ENCODE results near the gene RNF43.

The RNF43 gene

DNA sequence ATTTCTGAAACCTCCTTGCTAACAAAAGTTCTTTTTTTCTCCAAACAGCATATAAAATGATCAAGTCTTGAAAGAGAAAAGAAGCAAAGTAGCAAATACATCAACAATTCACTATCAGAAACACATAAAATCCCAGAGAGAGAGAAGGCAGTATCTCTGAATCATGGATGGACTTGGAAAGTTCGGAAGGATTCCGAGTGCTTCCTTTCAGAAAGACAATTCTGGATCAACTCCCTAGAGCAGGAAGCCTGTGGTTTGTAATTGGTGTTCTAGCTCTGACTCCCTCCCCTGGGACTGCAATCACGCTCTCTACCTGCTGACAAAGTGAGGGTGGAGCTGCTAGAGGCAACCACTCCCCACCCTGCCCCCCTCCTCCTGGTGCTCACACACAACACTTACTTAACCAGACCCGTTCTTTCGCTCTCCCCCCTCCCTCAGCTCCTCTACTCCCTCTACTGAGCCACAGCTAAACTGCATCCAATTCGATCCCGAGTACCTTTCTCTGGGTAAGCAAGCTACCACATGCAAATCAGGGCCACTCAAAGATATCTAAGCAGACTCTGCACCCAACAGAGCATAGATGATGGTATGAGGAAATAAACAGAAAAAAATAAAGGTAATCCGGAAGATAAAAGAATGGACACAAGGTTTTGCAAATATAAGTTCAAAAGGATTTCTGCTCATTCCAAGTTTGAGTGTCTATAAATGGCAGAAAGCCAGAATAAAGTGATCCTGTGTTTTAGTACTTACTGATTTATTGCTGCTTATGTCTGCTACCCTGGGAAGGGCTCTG, at the start of gene RNF43:
Gene RNF43, minus strand, starts transcription at position 235 of the 793 bp plus-strand sequence. CDS start 1,957 bp downstream, outside the sequence.
- peak; percentile 88 for DNase-seq

DNA sequence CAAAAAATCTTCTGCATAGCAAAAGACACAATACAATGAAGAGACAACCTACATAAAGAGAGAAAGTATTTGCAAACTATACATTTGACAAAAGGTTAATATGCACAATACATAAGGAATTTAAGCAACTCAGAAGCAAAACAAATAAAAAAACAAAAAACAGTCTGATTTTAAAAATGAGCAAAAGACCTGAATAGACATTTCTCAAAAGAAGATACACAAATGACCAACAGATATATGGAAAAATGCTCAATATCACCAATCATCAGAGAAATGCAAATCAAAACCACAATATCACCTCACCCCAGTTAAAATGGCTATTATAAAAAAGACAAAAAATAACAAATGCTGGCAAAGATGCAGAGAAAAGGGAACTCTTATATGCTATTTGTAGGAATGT, 38.2 kb upstream of the RNF43 start:
- no peak for DNase-seq

DNA sequence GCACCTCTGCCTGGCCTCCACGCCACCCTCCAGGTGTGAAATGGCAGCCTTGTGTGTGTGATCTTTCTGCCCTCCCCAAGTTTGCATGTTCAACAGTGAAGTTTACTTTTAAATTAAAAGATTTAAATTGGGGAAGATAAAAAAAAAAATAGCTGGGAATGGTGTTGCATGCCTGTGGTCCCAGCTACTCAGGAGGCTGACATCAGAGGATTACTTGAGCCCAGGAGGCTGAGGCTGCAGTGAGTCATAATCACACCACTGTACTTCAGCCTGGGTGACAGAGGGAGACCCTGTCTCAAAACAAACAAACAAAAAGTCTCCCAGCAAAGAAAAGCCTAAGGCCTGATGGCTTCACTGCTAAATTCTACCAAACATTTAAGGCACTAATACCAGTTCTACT, 35.4 kb upstream of the RNF43 start:
- no peak for DNase-seq

DNA sequence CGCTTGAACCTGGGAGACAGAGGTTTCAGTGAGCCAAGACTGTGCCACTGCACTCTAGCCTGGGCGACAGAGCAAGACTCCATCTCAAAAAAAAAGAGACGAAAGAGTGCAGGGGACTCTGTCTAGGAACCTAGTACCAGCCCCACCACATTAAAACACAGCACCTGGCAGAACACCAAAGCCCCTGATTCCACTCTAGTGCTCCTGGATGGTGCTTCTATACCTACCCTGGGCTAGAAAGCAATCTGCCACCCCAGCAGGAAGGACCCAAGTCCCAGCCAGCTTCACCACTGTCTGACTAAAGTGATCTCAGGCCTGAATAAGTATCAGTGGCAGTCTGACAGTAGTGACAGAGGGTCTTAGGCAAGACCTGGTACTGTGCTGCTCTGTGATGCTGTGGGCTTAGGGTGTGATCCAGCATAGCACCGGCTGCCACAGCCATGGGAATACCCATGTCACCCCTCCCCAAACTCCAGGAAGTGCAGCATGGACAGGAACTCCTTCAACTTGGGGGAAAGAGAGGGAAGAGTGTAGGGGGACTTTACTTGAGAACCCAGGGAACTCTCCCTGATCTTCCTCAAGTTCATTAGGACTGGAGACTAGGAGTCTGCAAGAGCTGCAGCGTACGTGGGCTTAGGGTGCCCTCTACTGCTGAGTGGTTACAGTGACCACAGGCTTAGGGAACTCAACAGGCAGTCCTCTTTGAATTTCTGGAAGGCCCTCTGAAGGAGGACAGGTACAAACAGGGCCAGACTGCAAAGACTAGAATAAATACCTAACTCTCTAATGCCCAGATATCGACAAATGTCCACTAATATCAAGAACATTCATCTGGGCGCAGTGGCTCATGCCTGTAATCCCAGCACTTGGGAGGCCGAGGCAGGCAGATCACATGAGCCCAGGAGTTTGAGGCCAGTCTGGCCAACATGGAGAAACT, 30.0 kb upstream of the RNF43 start:
- peak; percentile 15 for DNase-seq

DNA sequence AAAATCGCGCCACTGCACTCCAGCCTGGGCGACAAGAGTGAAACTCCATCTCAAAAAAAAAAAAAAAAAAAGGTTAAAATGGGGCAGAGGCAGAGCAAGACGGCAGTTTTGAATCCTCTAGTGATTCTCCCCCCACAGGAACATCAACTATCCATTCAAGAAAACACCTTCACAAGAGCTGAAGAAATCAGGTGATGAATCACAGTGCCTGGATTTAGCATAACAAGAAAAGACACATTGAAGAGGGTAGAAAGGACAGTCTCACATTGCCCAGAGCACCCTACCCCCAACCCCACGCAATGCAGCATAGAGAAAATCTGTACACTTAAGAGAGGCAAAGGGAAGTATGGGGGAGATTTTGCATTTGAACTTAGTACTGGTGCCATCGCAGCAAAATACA, 28.8 kb upstream of the RNF43 start:
- DNase-seq: no peak

DNA sequence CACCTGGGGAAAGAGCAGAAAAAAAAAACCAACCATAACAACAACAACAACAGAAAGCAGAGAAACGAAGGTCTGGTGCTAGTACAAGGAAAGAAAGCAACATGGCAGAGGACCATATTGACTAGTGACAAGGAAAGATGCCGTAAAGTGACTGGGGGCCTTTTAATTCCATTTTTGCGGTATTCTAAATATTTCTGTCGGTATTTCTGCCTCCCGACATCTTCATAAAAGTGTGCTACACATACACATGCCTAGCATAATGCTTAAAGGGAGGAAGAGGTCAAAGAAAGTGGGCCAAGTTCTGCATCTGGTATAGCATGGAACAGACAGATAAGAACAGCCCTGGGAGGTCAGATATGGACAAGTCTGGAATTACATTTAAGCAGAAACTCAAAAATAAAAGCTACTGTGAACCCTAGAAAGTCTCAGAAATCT, 19.5 kb upstream of the RNF43 start:
- no peak for DNase-seq

DNA sequence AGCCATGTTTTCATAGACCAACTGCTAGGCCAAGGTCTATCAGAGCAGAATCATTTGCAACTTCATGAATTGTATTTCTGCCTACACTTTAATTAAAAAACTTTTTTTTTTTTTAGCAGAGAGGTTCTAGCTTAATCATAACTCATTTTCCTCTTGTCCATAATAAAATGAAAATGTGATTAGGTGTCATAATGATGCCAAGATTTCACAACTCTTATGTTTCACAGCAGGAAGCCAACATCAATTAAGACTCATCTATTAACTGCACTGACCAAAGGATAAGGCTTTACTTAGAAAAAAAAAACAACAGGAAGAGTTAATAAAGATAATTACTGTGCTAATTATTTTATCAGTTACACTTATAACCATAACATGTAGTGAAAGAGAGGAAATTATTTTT, 18.9 kb upstream of the RNF43 start:
- no peak for DNase-seq

DNA sequence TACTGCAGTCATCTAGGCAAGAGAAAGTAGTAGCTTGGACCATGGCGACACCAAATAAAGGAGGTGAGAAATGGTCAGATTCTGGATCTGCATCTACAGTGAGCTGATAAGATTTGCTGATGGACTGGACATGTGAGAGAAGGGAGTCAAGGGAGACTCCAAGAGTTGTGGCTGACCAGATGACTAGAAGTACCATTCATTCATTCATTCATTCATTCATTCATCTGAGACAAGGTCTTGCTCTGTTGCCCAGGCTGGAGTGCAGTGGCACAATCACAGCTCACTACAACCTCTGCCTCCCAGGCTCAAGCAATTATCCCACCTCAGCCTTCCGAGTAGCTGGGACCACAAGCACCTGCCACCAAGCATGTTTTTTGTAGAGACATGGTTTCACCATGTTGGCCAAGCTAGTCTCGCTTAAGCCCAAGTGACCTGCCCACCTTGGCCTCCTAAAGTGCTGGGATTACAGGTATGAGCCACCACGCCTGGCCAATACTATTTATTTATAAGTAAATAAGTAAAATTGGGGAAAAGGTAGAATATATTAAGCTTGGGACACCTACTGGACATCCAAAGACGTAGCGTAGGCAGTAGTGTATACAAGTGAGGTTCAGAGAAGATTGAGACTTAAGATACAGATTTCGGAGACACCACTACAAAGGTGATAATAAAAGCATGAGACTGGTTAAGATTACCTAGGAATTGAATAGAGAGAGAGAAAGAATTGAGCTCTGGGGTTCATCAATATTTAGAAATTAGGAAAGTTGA, 15.7 kb upstream of the RNF43 start:
- no peak for DNase-seq

DNA sequence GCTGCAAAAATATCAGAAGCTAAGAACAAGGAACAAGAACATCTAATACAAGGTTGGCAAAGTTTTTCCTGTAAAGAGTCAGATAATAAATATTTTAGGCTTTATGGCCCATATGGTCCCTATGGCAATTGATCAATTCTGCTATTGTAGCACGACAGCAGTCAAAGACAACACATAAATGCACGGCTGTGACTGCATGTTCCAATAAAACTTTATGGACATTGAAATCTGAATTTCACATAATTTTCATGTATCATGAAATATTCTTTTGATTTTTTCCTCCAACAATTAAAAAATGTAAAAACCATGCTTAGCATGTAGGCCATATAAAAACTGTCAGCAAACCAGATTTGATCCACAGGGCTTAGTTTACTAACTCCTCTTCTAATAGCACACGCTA, 10.5 kb upstream of the RNF43 start:
- no peak for DNase-seq

DNA sequence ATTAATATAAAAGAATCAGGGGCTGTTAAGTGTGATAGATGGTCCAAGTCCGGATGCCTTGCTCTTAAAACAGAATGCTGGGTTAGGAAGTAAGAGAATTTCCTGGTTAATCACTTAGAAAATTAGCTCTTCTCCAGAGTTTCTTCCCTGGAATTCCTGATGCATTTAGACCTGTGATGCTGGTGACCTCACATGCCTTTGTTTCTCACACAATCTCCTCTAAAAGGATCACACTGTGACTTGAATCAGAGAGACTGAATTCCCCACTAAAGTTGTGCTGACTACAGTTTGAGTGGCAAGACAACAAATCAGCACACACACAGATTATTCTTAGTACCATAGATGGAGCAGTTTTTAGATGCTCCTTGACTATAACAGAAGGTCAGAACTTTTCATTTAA, 4.4 kb upstream of the RNF43 start:
- DNase-seq: no peak

DNA sequence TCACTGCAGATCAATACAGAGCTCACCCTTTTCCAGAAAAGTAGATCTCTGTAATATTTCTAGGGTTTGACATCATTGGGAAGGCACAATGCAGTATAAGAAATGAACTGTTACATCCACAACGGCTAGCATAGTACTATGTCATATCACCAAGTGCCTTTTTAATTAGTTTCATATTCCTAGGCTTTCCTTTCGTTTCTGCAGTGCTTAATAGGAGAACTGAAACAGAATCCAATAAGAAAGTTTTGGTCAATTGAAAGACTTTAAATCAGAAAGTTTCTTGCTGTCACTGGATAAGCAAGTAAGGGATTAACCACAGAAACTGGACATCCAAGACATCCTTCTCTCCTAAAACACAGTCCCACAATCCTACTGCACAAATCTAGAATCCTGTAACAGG, 3.5 kb upstream of the RNF43 start:
- DNase-seq: no peak

DNA sequence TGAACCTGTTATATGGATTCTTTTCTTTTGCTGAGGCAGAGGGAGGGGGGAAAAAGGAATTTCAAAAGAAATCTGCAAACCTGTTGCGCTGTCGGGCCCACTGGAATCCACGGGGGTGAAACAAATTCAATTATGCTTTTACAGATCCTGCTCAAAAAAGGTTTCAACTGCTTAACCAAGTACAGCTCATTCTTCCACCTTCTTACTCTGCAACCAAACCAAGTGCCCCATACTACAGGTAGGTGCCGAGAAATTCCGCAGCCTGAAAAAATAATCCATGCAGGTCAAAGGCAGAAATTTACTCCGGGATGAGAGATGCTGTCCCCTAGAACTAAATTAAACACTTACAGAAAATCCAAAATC, 416 bp downstream of the RNF43 start:
- no peak for DNase-seq

DNA sequence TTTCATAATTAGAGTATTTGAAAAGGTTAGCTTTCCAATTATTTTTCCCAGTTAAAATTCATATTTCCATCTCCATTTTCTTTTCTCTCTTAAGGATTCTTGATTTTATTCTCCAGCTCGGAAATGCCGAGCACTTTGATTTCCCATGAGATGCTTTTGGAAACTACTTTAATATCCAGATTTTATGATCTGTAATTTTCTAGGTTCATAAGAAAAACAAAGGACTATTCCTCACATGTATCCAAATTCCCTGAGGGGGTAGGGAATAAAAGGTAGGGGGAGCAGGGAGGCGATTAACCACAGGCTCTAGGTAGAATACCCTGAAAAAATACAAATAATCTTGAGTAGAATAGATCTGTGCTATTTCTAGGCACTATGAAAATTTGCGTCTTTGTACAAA, 938 bp downstream of the RNF43 start:
- no peak for DNase-seq

DNA sequence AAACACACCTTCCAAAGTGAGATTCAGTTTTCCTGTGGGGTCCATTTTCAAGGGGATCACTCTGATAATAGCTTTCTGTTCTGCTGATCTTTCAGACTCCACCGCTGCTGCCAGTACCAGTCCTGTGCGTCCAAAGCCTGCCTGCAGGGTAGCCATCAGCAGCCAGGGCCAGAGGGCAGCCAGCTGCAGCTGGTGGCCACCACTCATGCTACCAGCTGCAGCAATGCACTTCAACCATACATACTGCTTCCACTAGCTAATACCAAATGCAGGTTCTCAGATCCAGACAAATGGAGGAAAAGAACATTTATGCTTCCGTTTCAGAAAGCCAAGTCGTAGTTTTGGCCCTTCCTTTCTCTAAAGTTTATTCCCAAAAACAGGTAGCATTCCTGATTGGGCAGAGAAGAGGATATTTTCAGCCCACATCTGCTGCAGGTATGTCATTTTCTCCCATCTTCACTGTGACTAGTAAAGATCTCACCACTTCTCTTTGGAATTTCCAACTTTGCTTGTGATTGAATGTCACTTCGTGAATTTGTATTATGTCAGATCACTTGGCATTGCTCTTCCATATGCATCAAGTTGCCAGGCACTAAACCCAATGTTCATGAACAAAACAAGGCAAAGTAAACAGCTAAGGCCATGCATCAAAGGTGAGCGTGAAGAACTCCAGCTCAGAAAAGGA, 1.8 kb downstream of the RNF43 start:
- DNase-seq: peak; percentile 22

DNA sequence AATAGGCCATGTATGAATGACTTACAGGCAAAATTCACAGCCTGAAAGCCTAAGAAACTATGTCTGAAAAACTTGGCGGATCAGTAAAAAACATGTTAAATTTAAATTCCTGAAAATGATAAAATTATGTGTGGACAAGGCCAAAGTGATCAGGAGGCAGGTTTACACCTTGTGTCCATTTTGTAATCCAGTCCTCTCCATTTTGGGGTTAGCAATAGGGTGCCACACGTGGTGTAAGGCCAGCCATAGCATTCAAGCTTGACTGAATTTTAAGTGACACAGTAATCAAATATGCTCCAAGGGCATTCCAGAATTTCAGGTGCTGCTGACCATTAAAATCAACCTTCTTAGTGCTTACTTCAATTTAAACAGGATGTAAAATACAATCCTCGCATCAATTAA, 2.7 kb downstream of the RNF43 start:
- DNase-seq: peak; percentile 23

DNA sequence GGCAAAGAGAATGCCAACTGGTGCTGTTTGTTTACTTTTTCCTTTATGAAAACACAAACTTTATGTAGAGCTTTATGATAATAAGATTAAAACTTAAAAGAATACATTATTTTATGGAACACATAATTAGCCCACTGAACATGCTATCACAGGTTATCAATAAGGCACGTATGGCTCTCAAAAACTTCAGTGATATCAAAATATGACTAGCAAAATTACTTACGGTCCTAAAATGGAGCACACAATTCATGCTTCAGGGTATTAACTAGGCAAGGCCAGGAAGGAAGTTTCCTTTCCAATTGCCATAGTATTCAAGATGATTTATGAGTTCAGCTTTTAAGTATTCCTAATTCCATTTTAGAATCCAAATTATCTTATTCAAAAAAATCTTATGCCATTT, 3.6 kb downstream of the RNF43 start:
- no peak for DNase-seq

DNA sequence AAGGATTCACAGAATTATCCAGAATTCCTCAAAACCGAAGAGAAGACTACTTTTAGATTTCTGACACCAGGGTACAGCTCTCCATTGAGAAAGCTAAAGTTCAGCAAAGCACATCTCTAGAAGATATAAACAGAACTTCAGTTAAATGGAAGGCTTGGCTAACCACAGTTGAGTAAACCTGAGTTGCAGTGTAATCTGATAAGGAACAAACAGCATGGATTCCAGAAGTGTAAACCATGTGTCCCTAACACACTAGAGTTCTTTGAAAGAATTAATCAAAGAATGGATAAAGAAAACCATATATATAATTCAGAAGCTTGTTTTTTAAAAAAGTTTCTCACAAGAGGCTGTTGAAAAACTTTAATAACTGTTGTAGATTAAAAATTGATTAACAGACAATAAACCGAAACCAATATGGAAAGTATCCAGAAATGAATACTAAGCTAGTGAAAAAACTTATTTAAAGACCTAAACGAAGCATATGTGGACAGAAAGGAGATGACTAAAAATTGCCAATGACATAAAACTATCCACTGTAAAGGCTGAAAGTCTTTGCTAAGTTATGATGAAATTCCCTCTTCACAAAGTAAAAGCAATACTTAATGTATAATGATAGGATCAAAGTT, 4.3 kb downstream of the RNF43 start:
- peak; percentile 17 for DNase-seq

DNA sequence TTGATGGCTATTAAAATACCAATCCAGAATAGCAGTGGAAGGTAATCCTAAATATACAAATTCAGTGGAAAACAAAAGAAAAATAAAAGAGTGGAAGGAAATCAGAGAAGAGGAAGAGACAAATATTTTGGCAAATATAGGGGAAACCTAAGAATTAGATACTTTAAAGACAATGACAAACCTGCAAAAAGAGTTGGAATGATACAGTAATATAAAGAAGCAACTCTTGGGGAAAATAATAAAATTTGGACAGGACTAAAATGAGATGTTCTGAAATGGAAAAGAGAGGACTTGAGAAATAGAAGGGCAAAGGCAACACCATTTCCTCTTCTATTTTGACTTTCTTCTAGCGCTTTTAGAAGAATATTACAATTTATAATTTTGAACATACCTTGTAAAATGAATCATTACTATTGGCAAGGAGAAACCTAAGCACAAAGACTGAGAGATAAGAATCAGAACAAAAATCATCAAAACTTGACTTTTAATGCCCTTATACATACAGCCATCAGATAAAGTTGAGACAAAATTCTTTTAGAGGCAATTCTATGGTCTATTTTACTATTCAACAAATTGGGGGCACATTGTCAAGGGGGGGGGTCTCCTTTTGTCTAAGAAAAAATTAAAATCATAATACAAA, 5.2 kb downstream of the RNF43 start:
- no peak for DNase-seq

DNA sequence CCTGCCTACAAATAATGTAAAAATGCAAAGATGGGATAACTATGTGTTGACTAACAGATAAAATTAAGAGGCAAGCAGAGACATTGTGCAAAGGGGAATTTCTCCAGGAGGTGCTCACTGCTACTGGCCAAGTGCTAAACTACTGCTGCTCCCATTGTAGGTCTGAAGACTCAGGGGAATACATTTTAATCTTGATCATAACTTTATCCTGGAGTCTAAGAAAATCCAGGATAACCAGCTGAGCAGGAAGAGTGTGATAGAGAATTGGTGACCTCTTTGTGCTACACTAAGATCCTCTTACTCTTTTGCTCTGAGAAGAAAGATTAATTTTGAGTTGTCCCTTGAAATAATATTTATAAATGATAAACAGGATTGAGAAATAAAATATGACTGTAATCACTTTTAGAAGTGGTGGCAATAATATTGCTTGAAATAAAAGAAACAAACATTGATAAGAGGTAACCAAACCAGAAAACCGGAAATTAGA, 5.9 kb downstream of the RNF43 start:
- no peak for DNase-seq

DNA sequence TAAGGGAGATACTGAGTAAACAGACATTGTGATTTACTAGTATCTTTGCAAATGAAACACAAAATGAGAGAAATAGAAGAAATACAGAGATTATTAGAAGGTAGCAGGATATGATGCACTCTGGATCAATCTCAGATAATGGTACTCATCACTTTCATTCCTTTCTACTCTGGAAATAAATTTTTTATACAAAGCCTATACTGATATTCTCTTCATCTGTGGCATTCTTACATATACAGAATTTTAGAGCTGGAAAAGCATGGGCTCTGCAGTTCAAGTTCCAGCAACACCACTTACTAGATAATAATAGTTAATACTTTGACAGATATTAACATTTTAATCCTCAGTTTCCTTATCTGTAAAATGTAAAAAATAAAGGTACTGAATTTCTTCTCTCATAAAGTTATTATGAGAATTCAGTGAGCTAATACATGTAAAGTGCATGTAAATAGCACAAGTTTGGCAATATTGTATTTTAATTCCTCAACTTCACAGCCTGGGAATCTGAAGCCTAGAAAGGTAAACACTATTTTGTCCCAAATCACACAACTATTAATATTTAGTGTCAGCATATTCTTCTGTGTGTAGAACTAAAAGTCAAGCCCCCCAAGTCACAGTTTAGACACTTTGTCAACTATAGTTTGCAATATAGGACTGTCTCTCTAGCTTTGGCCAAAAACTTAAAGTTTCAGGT, 6.5 kb downstream of the RNF43 start:
- DNase-seq: no peak

DNA sequence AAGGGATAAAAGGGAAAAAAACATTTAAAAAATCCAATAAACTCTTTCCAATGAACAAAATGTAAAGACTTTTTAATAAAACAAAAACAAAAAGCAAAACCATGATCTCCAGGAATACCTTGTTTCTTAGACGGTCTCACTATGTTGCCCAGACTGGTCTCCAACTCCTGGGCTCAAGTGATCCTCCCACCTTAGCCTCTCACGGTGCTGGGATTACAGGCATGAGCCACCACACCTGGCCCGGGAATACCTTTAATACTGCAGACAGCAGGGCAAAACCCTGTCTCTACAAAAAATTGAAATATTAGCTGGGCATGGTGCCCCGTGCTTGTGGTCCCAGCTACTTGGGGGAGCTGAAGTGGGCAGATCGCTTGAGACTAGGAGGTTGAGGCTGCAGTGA, 7.9 kb downstream of the RNF43 start:
- DNase-seq: no peak

Data from DMS79 treated with DMSO at 0.1 percent for 48 hours (cell line).